GM10248 (cell line): ENCODE results near the gene CDC5L.

ENCODE experiments used
- CTCF ChIA-PET: fragments of 300-600 bp; sonication (Branson Sonifier 250); formaldehyde crosslinking; extraction: SDS; loops from one replicate; lab custom pipeline; 2021; ENCODE audit warnings: antibody characterized with exemption; lab: Yijun Ruan, JAX
- POLR2A ChIA-PET: fragments of 350-650 bp; sonication (Branson Sonifier 250); formaldehyde crosslinking; extraction: SDS; loops from one replicate; lab custom pipeline; 2020; ENCODE audit warnings: antibody characterized with exemption; lab: Yijun Ruan, JAX
- DNase-seq: peaks from one replicate; pipeline ENCODE4 v3.0.0; 2012; ENCODE audit errors: extremely low spot score
- TF ChIP-seq, protein P1 (sequence below): IDR thresholded peaks from 2 replicates; pipeline ENCODE4 v1.5.1; 2012; ENCODE audit warnings: mild to moderate bottlenecking, low read depth; ENCODE audit errors: extremely low read depth, missing control alignments, control extremely low read depth

The CDC5L gene

DNA sequence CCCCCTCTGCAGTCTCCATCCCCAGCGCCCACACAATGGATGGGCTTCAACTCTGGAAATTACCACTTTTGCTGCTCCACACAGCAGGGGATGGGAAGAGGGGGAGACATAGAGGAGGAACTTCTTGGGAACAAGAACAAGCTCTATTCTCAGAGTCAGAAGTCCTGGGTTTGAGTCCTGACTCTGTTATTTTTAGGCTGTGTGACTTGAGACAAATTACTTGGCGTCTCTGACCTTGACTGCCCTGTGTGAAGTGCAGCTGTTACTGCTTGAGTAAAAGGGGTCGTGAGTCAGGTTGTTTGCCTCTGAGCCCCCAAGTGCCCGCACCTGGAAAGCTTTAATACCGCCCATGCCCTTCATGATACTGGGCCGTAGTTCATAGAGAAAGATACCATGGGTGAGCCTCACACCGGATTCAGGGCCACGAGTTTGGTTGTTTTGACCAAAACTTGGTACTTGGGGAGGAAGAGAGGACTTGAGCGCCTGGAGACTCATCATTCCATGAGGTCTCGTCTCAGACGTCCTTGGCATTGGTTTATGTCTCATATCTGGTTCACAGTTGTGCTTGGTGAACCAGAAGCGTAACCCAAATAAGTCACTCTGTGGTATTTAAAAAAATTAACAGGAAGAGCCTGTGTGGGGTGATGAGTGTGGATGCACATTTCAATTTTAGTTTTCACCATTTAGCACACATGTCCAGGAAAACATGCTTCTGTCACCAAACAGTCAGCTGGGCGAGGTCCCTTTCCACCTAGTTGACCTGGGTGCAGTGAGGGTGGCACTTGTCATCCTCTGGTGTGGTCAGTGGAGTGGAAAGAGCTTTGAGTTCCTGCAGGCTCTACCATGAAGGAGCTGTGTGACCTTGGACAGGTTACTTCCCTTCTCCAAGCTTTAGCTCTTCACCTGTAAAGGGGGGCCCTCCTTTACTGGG is 75.6 kb downstream of the CDC5L start:
- TF ChIP-seq, protein P1, sequence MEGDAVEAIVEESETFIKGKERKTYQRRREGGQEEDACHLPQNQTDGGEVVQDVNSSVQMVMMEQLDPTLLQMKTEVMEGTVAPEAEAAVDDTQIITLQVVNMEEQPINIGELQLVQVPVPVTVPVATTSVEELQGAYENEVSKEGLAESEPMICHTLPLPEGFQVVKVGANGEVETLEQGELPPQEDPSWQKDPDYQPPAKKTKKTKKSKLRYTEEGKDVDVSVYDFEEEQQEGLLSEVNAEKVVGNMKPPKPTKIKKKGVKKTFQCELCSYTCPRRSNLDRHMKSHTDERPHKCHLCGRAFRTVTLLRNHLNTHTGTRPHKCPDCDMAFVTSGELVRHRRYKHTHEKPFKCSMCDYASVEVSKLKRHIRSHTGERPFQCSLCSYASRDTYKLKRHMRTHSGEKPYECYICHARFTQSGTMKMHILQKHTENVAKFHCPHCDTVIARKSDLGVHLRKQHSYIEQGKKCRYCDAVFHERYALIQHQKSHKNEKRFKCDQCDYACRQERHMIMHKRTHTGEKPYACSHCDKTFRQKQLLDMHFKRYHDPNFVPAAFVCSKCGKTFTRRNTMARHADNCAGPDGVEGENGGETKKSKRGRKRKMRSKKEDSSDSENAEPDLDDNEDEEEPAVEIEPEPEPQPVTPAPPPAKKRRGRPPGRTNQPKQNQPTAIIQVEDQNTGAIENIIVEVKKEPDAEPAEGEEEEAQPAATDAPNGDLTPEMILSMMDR, result no peak
- DNase-seq, result no peak
- ChIA-PET POLR2A (no interaction called here), CTCF (interaction anchor here (1.5 to 8.9 kb wide), 3 partner anchors 8 to 32 kb away, joined by 5 to 83 read pairs (median 10); no protein-coding TSS in a partner anchor)

DNA sequence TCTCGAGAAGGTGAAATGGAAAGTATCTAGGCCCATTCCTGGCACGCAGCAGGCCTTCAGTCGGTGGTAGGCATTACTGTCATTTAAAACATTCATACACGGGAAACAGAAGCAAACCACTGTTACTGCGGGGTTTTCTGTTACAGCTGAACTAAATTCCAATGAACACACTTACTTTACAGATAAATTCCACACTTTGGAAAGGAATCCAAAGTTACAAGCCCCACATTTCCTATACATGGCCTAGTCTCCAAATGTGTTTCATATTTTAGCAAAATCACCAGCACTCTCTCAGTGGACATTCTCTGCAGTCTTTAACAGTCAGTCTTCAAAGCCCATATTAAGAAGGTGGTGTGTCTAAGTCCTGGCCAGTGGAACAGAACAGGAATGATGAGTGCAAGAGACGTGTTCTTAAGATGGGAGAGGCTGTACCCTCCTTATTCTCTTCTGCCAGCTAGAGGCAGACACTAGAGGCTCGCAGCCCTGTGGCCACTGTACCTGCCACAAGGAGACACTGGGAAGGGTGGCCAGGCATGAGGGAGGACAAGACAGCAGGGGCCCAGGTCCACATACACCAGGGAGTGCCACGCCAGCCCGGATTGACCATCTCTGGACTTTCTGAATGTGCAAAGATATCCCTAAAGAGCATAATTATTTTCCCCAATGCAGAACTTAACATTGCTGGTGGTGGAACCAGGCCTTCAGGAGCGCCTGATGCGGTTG is 76.4 kb downstream of the CDC5L start:
- POLR2A ChIA-PET, result no interaction called here
- TF ChIP-seq, protein P1, result no peak
- no peak for DNase-seq
- CTCF ChIA-PET, result interaction anchor here (1.5 to 4.0 kb wide), 6 partner anchors 8 to 32 kb away, joined by 3 to 30 read pairs (median 8); no protein-coding TSS in a partner anchor

DNA sequence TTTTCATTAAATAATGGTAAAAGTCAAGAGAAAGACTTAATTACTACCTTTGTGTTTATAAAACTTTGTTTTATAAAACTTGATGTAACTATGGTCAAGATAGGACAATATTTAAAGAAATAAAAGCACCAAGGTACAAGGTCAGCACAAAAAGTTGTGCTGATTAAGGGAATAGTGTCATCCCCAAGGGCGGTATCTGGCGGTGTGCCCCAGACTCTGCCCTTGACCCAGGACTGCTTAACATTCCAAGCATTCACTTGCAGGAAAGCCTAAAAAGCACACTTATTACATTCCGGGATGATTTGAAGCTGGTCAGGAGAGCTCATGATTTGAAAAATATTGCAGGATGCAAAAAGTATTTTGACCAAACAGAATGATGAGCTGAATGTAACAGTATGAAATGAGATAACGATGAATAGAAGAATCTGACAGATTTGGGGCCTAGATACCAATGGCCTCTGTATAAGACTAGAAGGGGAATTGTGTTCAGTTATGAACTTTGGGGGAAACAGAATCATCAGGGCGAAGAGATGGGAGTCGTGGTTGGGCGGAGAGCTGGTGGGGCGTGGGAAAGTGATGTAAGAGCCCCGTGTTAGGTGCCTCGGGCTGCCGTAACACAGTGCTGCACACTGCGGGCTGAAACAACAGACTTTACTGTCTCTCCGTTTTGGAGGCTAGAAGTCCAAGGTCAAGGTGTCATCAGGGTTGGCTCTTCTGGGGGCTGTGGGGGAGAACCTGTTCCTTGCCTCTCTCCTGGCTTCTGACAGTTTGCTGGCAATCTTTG is 77.2 kb downstream of the CDC5L start:
- POLR2A ChIA-PET, result no interaction called here
- CTCF ChIA-PET, result interaction anchor here (1.0 to 4.0 kb wide), 7 partner anchors 9 to 35 kb away, joined by 3 to 30 read pairs (median 5); no protein-coding TSS in a partner anchor

DNA sequence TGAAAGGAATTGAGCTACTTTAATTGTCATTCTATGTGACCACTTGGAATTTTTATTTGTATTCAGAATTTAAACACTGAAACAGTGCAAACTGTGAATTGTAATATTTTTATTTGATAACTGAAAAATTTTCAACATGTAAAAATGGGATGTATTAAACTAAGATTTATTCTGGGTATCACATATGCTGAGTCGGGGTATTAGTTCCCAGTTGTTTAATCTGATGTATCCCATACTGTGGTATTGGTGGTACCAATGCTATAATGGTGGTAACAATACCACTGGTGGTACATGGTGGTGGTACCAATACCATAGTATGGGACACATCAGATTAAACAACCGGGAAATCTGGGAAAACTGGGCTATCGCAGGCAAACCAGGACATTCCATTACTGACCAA is 79.4 kb downstream of the CDC5L start:
- TF ChIP-seq, protein P1, result no peak
- no peak for DNase-seq
- CTCF ChIA-PET, result interaction anchor here (1.4 to 4.0 kb wide), 3 partner anchors 9 to 10 kb away, joined by 3 to 30 read pairs (median 4); no protein-coding TSS in a partner anchor
- POLR2A ChIA-PET, result no interaction called here

More for the DNA sequence above, 77.2 kb downstream of the CDC5L start:
- DNase-seq, result no peak
- TF ChIP-seq, protein P1, result no peak

DNA sequence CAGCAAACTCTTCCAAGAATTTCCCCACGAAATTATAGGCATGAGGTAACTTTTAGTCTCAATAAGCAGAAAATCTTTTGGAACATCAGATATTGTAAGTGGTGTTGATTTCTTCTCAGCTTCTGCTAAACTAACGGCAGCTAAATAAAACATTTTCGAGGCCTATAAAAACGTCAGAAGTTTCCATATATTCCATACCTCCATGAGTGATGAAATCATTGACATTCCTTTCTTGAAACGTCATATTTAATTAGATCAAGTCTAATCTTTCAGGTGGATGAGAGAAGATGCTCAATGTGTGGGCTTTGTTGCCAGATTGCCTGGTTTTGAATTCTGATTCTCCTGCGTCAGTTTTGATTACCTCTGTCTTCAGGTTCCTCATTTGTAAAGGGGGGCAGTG is 81.3 kb downstream of the CDC5L start:
- no peak for DNase-seq
- TF ChIP-seq, protein P1, result no peak
- ChIA-PET POLR2A (no interaction called here), CTCF (interaction anchor here (0.7 to 5.5 kb wide), 8 partner anchors 10 to 1462 kb away, joined by 3 to 83 read pairs (median 6); no protein-coding TSS in a partner anchor)

DNA sequence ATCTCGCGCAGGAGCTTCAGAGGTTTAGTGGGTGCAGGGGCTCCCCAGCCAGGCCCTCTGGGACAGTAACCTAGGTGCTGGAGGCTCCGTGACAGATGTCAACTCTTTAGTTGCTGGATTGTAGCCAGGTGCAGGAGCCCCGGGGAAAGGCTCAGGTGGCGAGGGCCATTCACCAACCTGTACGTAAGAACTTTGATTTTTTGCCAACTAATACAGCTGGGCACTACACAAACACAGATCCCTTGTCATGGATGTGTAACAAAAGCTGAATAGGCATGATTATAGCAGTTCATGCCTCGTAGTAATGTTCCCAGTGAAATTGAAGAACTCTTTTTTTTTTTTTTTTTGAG is 82.6 kb downstream of the CDC5L start:
- ChIA-PET POLR2A (no interaction called here), CTCF (interaction anchor here (0.8 to 5.5 kb wide), 19 partner anchors 9 to 1453 kb away, joined by 3 to 83 read pairs (median 4); no protein-coding TSS in a partner anchor)
- TF ChIP-seq, protein P1, result no peak
- DNase-seq, result no peak
